ENCODE results near the gene DAPK3.

- TF ChIP-seq FOXK2 (IDR thresholded peaks at IDR 0.05) (no peak), FOXM1 (IDR thresholded peaks at IDR 0.05; ENCODE audit: borderline replicate concordance) (no peak), TARDBP (IDR thresholded peaks at IDR 0.05) (no peak), LEF1 (IDR thresholded peaks at IDR 0.05; ENCODE audit: borderline replicate concordance) (no peak), ELF4 (IDR thresholded peaks at IDR 0.05) (no peak), BHLHE40 (IDR thresholded peaks at IDR 0.05; ENCODE audit: borderline replicate concordance) (no peak), SUZ12 (IDR thresholded peaks at IDR 0.05) (no peak), SP1 (IDR thresholded peaks at IDR 0.05) (no peak), FOXA1 (IDR thresholded peaks at IDR 0.05) (no peak), CTBP1 (IDR thresholded peaks at IDR 0.05; ENCODE audit: borderline replicate concordance) (no peak), NFRKB (IDR thresholded peaks at IDR 0.05) (no peak)
These were observed 48.0 kb upstream of the DAPK3 start for GRCh38 chr19:4018775-4019504.
